Thoracic aorta (tissue), 2 donors: Measurements from ENCODE around the gene CYP26A1. TPM values are rescaled to one million over a fixed set of nuclear protein-coding genes. Genes with fewer than 3 reads are reported as not detected.
A peak's percentile ranks its signal among the peaks of the same experiment; 100 is the strongest.

Experiments used
- ATAC-seq: fragments of 150-250 bp; one replicate; pipeline ENCODE4 v1.8.0; 2017; ENCODE audit warnings: low read depth; ENCODE audit not compliant: insufficient number of reproducible peaks, low FRiP score
- DNase-seq: peaks from one replicate; pipeline ENCODE4 v3.0.0-alpha.2; 2020; ENCODE audit warnings: low spot score
- H3K27ac ChIP-seq, 2 donors: fragments of 200-600 bp; sonication (generic); 1 replicate in 1 of 2; 2 replicates in 1 of 2; pipeline ENCODE4 v1.5.1; 2016; ENCODE audit warnings: mild to moderate bottlenecking in 2 of 2, moderate library complexity in 2 of 2
- H3K27me3 ChIP-seq: fragments of 200-600 bp; sonication (generic); replicated peaks from 2 replicates; pipeline ENCODE4 v1.6.0; 2016; ENCODE audit warnings: mild to moderate bottlenecking; ENCODE audit not compliant: insufficient read depth
- H3K36me3 ChIP-seq: fragments of 200-600 bp; sonication (generic); one replicate; pipeline ENCODE4 v1.5.1; 2016
- H3K4me1 ChIP-seq, 2 donors: fragments of 200-600 bp; sonication (generic); 1 replicate in 1 of 2; 2 replicates in 1 of 2; pipeline versions ENCODE4 v1.5.1 to v1.6.0; 2016; ENCODE audit warnings: low read depth in 2 of 2, mild to moderate bottlenecking in 1 of 2; ENCODE audit not compliant: control insufficient read depth in 1 of 2
- H3K4me3 ChIP-seq: fragments of 200-600 bp; sonication (generic); 2 replicates; pipeline ENCODE4 v1.5.1; 2016; ENCODE audit warnings: mild to moderate bottlenecking
- H3K9me3 ChIP-seq: fragments of 200-600 bp; sonication (generic); 2 replicates; pipeline ENCODE4 v1.5.1; 2016
- CTCF ChIP-seq: fragments of 200-600 bp; sonication (generic); IDR thresholded peaks from one replicate; pipeline ENCODE4 v1.5.1; 2019; ENCODE audit warnings: antibody characterized with exemption
- total RNA-seq, 2 donors: library from RNA; depleted of rRNA; stranded (reverse); fragments of >200 nt; gene quantifications; one replicate each; pipeline versions ENCODE4 v1.1.0 to v1.2.3, GENCODE V29; 2016

CYP26A1 gene
- total RNA-seq, 2 donors from 2014 or later, result not detected

GRCh38 chr10:93080350-93081046 lies 6.8 kb downstream of the CYP26A1 start:
- H3K9me3 ChIP-seq, result no peaks in the 10 kb centered on the region
- no peaks in the 10 kb centered on the region for H3K36me3 ChIP-seq
- H3K27me3 ChIP-seq, result no peaks in the 10 kb centered on the region
- no peak overlapping the region for H3K27ac ChIP-seq
- ATAC-seq, result peak; percentile 24
- TF ChIP-seq CTCF, result peak; percentile 85
- no peaks in the 10 kb centered on the region for H3K4me1 ChIP-seq
- DNase-seq, result peak; percentile 15
- H3K4me3 ChIP-seq, result peak overlapping the region; percentile 23

- Histone ChIP-seq H3K9me3 (no peaks in the 10 kb centered on the region), H3K27ac (no peak overlapping the region), H3K36me3 (no peaks in the 10 kb centered on the region), H3K27me3 (no peaks in the 10 kb centered on the region), H3K4me1 (no peaks in the 10 kb centered on the region), H3K4me3 (no peak overlapping the region)
- DNase-seq, result no peak
- TF ChIP-seq CTCF, result no peak
- ATAC-seq, result no peak
These were observed 7.6 kb downstream of the CYP26A1 start for GRCh38 chr10:93081318-93081717.

- Histone ChIP-seq H3K4me1 (no peaks in the 10 kb centered on the region), H3K9me3 (no peaks in the 10 kb centered on the region), H3K36me3 (no peaks in the 10 kb centered on the region), H3K4me3 (no peak overlapping the region), H3K27ac (no peak overlapping the region), H3K27me3 (no peaks in the 10 kb centered on the region)
- TF ChIP-seq CTCF, result no peak
- ATAC-seq (no peak), DNase-seq (no peak)
These were observed 8.1 kb downstream of the CYP26A1 start for GRCh38 chr10:93081834-93082233.

GRCh38 chr10:93083743-93084539 lies 10.2 kb downstream of the CYP26A1 start:
- Histone ChIP-seq H3K27ac (no peak overlapping the region), H3K4me3 (no peak overlapping the region), H3K36me3 (no peaks in the 10 kb centered on the region), H3K27me3 (no peaks in the 10 kb centered on the region), H3K9me3 (no peaks in the 10 kb centered on the region), H3K4me1 (no peaks in the 10 kb centered on the region)
- ATAC-seq (no peak), DNase-seq (no peak)
- no peak for TF ChIP-seq CTCF

GRCh38 chr10:93085272-93085859 lies 11.7 kb downstream of the CYP26A1 start:
- H3K27ac ChIP-seq, result no peak overlapping the region
- ATAC-seq, result no peak
- TF ChIP-seq CTCF, result no peak

More at GRCh38 chr10:93085272-93085859, 11.7 kb downstream of the CYP26A1 start:
- Histone ChIP-seq H3K36me3 (no peaks in the 10 kb centered on the region), H3K27me3 (no peaks in the 10 kb centered on the region), H3K9me3 (no peaks in the 10 kb centered on the region), H3K4me1 (no peaks in the 10 kb centered on the region), H3K4me3 (no peak overlapping the region)
- no peak for DNase-seq
